ENCODE data around the gene TRIM24.

Gene TRIM24

DNA sequence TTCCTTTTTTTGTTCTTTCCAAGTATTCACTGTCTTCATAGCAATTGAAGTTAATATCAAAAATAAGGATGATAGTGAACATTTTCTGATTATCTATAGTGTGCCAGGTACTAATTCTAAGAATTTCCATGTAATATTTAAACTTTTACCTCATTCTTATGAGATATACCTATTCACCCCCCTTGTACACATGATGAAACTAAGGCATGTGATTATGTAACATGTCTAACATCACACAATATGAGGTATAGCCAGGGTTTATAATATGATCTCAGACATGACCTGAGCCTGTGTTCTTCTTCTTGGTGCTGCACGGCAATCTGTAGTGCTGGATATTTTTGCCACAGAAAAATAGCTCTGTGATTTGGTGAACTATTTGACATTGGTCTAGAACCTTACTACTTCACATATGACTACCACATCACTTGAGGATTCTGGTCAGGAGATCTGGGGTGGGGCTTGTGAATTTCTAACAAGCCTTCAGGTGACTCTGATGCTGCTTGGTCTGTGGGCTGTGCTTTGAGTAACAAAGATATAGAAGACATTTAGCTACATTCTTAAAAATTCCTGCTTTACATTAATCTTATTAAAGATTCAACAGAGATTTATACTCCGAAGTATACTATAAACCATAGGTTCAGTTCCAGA, 79.1 kb downstream of the TRIM24 start:
- DNase-seq (ENCODE audit: low spot score): no peak

DNA sequence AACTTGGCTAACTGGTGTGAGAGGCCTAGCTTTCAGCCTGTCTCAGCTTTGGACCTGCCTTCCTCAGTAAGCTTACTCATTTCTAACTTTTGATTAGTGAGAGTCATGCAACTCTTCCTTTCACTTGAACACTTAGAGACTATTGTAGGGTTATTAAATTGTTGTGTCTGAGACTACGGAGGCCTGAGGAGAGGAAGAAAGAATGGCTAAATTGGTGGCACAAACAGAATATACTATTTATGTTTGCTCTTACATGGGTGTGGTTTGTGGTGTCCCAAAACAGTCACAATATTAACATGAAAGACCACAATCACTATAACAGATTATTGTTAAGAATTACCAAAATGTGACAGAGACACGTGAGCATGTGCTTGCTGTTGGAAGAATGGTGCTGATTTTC, 82.1 kb downstream of the TRIM24 start:
- DNase-seq (ENCODE audit: low spot score): no peak

DNA sequence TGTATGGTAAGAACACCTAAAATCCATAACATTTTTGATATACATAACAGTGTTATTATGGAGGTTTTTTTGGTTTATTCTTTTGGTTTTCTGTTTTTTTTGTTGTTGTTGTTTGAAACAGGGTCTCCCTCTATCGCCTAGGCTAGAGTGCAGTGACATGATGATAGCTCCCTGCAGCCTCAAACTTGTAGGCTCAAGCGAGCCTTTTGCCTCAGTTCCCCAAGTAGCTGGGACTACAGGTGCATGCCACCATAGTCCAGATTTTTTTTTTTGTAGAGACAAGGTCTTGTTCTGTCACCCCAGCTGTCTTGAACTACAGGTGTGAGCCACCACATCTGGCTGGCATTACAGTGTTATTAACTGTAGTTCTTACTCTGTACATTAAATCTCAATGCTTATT, 83.7 kb downstream of the TRIM24 start:
- no peak for DNase-seq (ENCODE audit: low spot score)

DNA sequence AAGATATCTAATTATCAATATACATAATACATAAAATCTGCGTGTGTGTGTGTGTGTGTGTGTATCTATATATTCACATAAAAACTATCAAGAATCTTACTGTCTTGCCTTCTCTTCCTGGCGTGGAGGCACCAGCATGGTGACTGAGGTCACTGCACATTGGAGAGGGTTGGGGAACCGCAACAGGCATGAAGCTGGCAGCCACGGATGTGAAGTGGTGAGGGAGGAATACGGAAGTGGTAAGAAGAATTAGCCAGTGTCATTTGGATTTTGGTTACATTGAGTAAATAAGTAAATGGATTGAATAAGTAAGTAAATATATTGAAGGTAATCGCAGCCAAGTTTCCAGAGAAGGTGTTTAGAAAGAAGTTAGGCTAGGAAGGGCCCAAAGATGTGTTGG, 85.1 kb downstream of the TRIM24 start:
- no peak for DNase-seq (ENCODE audit: low spot score)

DNA sequence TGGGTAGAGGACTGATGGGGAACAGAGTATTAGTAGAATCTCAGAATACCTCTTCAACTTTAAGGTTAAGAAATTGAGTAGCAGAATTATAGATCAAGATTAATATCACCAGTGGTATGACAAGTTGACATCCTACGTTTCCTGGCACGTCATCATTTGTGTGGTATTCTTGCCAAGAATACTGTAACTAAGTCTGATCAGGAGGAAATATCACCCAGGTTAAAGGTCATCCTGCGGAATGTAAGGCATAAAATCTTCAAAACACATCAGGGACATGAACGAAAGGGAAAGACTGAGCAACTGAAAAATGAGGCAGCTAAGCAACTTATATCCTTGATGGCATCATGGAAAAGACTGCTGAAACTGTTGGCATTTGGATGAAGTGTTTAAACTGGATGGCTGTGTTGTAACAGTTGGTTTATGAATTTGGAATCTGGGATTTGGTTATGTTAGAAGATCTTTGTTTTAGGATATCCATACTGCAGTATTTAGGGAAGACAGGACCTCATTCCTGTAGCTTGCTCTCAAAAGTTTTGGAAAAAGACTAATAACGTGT, 86.1 kb downstream of the TRIM24 start:
- DNase-seq (ENCODE audit: low spot score): no peak

DNA sequence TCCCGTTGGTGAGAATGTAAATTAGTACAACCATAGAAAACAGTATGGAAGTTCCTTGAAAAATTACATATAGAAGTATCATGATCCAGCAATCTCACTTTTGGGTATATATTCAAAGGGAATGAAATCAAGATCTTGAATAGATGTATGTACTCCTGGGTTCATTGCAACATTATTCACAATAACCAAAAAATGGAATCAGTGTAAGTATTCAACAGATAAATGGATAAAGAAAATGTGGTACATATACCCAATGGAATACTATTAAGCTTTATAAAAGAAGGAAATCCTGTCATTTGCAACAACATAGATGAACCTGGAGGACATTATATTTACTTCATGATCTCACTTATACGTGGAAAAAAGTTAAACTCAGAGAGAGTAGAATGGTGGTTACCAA, 86.8 kb downstream of the TRIM24 start:
- DNase-seq (ENCODE audit: low spot score): no peak

DNA sequence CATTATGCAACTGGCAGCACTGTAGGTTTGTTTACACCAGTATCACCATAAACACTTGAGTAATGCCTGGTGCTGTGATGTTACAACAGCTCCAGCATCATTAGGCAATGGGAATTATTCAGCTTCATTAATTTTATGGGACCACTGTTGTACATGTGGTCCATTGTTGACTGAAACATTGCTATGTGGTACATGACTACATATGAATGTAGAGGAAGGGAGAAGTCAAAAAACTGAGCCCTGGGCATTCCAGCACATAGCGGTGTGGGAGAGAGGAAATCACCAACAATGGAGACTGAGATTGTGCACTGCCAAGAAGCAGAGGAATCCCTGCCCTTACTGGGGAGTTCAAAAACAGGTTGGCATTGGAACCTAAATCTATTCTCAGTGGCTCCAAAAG, 89.0 kb downstream of the TRIM24 start:
- no peak for DNase-seq (ENCODE audit: low spot score)

DNA sequence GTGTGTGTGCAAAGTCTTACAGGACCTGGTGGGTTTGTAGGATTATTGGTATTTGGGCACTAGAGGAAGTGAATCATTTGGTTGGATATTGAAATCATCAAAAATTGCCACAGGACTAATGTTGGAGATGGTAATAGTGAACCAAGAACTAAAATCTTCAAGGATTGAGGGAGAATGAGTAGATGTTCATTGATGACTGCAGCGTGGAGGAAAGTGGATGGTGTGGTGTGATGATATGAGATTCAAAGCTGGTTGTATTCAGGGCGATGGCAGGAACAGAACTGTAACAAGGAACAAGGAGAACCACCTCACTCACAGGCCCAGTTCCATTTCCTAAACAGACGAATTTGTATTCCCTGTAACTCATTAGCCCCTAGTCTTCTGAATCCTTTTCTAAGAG, 90.3 kb downstream of the TRIM24 start:
- DNase-seq (ENCODE audit: low spot score): no peak

DNA sequence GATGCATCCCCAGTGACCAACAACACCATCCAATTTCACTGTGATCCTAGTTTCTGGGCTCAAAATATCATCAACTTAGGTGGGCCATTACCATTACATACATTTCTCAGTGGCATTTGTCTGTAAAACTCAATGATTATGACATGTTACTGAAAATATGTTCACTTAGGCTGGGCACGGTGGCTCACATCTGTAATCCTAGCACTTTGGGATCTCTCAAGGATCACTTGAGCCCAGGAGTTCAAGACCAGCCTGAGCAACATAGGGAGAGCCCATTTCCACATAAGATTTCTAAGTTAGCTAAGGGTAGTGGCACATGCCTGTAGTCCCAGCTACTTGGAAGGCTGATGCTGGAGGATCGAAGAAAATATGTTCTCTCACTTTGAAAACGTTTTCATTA, 91.0 kb downstream of the TRIM24 start:
- no peak for DNase-seq (ENCODE audit: low spot score)

DNA sequence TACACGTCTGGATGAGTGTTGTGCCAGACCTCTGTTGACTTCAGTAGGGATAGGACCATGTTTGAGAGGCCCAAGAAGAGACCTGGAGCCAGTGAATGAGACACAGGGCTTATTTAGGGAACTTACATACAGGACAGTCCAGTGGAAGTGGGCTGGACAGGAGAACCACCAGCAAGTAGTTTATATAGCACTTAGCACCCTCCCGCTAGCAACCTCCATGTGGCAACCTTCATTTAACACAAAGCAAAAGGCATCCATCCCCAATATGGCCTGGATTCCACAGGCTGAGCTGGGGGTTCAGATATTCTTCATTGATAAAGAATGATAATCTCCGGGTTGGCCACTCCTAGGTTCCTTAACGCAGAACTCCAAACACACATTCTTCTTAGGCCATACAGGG, 93.7 kb downstream of the TRIM24 start:
- no peak for DNase-seq (ENCODE audit: low spot score)

DNA sequence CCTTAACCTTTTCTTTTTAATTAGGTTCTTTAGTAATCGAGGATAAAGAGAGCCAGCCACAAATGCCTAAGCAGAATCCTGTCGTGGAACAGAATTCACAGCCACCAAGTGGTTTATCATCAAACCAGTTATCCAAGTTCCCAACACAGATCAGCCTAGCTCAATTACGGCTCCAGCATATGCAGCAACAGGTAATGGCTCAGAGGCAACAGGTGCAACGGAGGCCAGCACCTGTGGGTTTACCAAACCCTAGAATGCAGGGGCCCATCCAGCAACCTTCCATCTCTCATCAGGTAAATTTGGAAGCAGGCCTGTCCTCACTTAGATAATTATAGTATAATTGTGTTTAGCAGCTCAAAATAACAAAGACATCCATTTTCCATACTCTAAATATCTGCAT, 94.6 kb downstream of the TRIM24 start:
- no peak for DNase-seq (ENCODE audit: low spot score)

DNA sequence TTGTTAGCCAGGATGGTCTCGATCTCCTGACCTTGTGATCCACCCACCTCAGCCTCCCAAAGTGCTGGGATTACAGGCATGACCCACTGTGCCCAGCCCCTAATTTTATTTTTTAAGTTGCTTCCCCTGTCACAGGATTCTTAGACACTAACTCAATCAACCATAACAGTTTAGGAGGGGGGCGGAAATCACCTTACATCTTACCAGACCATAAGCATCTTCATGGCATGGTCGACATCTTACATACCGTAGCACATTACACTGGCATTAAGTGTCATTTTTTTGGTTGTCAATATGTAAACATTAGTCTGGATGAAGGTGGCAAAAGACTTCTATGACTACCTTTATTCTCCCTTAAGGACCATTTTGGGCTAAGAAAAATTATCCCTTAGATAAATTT, 95.6 kb downstream of the TRIM24 start:
- DNase-seq (ENCODE audit: low spot score): no peak

DNA sequence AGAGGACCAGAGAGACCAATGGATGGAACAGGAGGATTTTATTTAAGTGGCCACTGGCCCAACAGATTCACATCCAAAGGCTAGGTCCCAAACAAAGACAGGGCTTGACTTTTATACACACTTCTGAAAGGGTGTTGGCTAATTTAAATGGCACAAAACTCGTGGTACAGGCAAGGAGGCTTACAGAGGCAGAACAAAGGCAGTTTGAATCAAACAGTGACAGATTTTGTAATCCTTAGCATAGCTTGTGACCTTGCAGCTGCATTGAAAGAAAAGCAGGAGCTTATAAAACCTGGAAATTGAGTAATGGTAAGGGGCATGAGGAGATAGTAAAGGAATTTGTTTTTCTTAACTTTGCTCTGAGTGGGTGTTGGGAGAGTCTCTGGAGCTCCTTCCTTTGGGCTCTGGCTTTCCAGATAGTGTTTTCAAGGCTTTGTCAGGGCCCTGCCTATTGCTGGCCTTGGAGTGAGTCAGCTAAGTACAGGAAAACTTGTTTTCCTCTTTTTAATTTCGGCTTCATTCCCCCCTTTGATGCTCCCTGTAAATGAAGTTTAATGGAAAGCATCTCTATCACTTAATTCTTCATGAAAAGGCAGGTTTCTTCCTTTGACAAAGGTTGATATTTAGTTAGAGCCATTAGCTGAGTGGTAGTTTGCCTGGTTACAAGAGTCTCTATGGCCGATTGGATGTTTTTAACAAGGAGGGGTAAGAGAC, 96.9 kb downstream of the TRIM24 start:
- no peak for DNase-seq (ENCODE audit: low spot score)

DNA sequence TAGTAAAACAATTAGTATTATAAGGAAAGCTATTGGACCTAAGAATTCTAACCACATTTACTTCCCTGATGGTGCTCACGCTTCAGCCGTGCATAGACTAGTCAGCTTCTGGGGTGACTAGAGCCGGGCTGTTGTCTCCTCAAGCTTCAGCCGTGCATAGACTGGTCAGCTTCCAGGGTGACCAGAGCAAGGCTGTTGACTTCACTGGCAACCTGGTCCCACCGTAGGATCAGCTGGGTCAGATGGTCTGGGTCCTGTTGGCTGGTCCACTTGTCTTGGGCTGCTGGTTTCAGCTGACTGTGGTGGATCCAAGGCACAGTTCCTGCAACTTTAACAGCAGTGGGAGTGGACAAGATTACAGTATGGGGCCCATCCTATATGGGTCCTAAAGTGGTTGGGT, 99.4 kb downstream of the TRIM24 start:
- no peak for DNase-seq (ENCODE audit: low spot score)

DNA sequence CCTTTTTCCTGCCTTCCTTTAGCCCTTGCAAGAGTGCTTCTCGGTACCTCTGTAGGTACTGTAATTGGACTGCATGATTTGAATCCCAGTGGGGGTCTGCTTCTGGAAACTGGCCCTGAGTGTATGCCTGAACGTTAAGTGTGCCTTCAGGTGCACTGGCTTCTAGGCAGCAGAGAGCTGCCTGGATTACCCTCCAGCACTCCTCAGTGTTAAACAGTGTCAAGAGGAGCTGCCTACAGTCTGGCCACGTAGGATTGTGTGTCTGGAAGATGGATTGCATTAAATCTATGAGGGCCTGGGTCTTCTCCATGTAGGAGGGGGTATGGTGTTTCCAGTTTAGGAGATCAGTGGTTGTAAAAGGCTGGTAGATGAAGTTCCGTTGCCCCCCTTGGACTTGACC, 103.7 kb downstream of the TRIM24 start:
- no peak for DNase-seq (ENCODE audit: low spot score)

DNA sequence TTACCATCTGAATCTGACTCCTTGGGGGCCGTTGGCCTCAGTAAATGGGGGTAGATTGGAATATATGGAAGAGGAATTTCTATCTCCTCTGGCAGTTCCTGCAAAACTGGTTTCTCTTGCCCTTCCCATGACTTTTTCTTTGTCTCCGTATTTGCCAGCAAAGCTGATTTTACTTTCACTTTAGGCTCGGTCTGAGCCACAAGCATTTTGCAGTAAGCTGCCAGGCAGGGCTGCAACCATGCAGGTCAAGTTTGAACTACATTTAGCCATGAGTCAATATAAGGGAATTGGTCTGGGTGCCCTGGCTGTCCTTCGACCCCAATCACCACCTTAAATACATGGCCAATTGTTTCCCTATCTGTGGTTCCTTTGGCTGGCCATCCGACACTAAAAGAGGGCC, 104.3 kb downstream of the TRIM24 start:
- DNase-seq (ENCODE audit: low spot score): no peak

DNA sequence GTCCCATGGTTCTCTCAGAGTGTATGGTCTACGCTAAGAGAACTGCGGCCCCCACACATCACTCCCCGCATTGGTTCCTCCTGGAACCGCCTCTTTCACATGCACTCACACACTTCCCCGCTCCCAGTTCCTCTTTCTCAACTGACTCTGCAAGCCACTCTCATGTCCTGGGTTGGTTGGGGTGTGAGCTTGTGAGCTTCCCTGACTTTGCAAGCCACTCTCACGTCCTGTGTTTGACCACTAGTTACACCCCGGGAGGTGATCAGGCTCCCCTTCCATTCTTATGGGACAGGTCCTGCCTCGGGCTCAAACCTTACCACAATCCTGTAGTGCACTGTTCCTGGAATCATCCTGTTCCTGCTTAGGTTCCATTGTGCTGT, 105.0 kb downstream of the TRIM24 start:
- no peak for DNase-seq (ENCODE audit: low spot score)

DNA sequence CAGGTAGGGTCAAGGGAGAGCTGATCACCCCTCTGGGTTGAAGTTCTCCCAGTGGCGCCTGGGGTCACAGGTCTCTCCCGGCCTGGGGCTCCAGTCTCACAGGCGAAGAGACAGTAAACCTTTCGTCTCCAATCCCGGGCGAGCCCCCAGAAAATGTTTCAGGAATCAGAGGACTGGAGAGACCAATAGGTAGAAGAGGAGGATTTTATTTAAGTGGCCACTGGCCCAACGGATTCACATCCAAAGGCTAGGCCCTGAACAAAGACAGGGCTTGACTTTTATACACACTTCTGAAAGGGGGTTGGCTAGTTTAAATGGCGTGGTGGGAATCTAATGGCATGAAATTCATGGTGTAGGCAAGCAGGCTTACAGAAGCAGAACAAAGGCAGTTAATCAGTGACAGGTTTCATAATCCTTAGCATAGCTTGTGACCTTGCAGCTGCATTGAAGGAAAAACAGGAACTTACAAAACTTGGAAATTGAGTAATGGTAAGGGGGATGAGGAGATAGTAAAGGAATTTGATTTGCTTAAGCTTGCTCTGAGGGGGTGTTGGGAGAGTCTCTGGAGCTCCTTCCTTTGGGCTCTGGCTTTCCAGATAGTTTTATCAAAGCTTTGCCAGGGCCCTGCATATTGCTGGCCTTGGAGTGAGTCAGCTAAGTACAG, 105.5 kb downstream of the TRIM24 start:
- no peak for DNase-seq (ENCODE audit: low spot score)

DNA sequence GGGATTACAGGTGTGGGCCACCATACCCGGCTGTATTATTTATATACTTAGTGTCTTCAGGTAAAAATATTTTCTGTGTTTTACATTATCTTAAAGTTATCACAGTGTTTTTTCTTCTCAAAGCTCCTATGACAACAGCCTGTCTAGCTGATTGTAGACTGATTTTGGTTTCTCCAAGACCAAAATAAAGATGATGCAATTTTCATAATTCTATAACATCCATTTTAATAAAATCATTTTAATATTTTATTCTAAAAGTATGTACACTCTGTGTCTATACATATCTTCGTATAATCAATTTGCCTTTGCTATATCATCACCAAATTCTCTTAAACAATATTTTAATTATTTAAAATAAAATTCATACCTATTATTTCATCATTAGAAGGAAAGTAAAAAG, 108.6 kb downstream of the TRIM24 start:
- DNase-seq (ENCODE audit: low spot score): no peak

DNA sequence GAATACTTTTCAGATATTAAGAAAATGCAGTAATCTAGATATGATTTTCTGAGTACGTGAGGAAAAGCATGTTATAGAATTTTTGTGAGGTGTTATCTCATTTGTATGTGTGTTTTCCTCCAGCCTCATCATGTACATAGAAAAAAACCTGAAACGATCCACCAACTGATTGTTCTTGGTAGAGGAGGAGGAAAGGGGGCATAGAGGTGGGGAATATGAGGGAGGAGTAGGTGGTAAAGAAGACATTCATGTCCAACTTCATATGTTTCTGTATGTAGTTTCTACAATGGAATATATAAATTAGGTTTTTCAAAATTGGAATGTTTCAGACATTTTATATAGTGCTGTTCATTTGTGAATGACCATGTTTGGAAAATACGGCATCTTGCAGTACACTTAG, 109.4 kb downstream of the TRIM24 start:
- no peak for DNase-seq (ENCODE audit: low spot score)

DNA sequence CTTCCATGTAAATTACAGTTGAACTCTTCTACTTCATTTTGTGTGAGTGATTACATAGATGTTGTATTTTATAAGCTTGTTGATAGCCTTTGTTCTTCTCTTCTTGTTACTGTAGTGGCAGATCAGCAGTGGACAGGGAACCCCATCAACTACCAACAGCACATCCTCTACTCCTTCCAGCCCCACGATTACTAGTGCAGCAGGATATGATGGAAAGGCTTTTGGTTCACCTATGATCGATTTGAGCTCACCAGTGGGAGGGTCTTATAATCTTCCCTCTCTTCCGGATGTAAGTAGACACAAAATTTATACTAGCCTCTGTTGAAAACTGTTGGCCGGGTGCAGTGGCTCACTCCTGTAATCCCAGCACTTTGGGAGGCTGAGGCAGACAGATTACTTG, 110.7 kb downstream of the TRIM24 start:
- no peak for DNase-seq (ENCODE audit: low spot score)

DNA sequence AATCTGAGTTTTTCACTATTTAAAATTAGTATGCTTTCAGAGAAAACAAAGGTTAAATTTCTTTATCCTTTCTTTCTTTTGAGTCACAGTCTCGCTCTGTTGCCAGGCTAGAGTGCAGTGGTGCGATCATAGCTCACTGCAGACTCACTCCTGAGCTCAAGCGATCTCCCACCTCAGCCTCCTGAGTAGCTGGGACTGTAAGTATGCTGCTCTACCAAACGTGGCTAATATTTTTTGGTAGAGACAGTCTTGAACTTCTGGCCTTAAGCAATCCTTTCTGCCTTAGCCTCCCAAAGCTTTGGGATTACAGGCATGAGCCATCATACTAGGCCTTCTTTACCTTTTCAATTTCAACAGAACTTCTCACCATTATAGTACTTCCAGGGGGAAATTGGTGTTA, 113.7 kb downstream of the TRIM24 start:
- no peak for DNase-seq (ENCODE audit: low spot score)

DNA sequence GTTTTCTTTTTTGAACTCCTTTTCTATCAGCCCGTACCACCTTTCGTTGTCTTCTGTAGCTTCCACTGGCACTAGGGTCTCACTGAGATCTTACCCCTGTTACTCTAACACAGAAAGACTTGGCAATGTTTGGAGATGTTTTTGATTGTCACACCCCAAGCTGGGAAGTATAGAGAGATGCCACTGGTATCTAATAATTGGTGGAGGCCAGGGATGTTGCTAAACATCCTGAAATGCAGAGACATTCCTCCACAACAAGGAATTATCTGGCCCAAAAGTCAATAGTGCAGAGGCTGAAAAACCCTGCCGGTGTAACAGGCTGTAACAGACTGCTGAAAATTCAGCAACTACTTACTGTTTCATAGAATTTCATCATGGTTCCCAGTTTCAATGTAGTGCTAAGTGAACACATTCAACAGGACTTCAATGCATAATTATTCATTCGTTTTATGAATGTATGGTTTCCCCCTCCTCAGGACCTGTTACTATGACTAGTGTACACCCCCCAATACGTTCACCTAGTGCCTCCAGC, 115.9 kb downstream of the TRIM24 start:
- no peak for DNase-seq (ENCODE audit: low spot score)
